Measurements from ENCODE around the gene HTRA3. TPM values are rescaled to one million over a fixed set of nuclear protein-coding genes. Genes with fewer than 3 reads are reported as not detected.

The HTRA3 gene
- total RNA-seq, 1 experiment from 2014 or later, result 2.3 TPM

- H3K4me1 Mint-ChIP-seq, result no peaks in the 10 kb centered on the region
- ChIA-PET POLR2A (no interaction called here), CTCF (interaction anchor here (0.7 to 2.1 kb wide), 4 partner anchors 9 to 82 kb away, joined by 3 to 5 read pairs (median 4); no protein-coding TSS in a partner anchor)
- 0 out of 2 replicates have a peak, but pooled peaks cover under 1% of the 10 kb centered on the region for H3K36me3 Mint-ChIP-seq
- TF ChIP-seq NR3C1 (CRISPR knock-in tag; conservative IDR thresholded peaks at IDR 0.05; ENCODE audit: low read depth), result no peak
- no peaks in the 10 kb centered on the region for H3K27me3 Mint-ChIP-seq (ENCODE audit: low read depth)
- H3K9me3 Mint-ChIP-seq, result peaks cover 12% of the 10 kb centered on the region
- H3K4me3 Mint-ChIP-seq, result no peak overlapping the region
- ATAC-seq (no peak), DNase-seq (ENCODE audit: low spot score) (no peak)
- H3K27ac Mint-ChIP-seq, result no peak overlapping the region
Observed at GRCh38 chr4:8328866-8329559, 59.5 kb downstream of the HTRA3 start.

- Mint-ChIP-seq H3K9me3 (peaks cover 7% of the 10 kb centered on the region), H3K27ac (no peak overlapping the region), H3K4me3 (no peak overlapping the region), H3K27me3 (ENCODE audit: low read depth) (no peaks in the 10 kb centered on the region), H3K36me3 (no peaks in the 10 kb centered on the region), H3K4me1 (no peaks in the 10 kb centered on the region)
- ChIA-PET CTCF (interaction anchor here (0.7 to 2.1 kb wide), 4 partner anchors 9 to 81 kb away, joined by 3 to 5 read pairs (median 4); no protein-coding TSS in a partner anchor), POLR2A (no interaction called here)
- DNase-seq (ENCODE audit: low spot score), result no peak
- no peak for ATAC-seq
- TF ChIP-seq FOXK1 (CRISPR knock-in tag; IDR thresholded peaks at IDR 0.05), result no peak
- no peak for TF ChIP-seq OVOL2 (CRISPR knock-in tag; IDR thresholded peaks at IDR 0.05; ENCODE audit: borderline replicate concordance)
- no peak for TF ChIP-seq RORB (CRISPR knock-in tag; IDR thresholded peaks at IDR 0.05)
- TF ChIP-seq ZNF219 (CRISPR knock-in tag; IDR thresholded peaks at IDR 0.05; ENCODE audit: borderline replicate concordance), result no peak
- TF ChIP-seq NFYB (CRISPR knock-in tag; conservative IDR thresholded peaks at IDR 0.05; ENCODE audit: low read depth), result no peak
- no peak for TF ChIP-seq AR (CRISPR knock-in tag; IDR thresholded peaks at IDR 0.05)
- TF ChIP-seq ZNF121 (CRISPR knock-in tag; IDR thresholded peaks at IDR 0.05), result no peak
- no peak for TF ChIP-seq ZBTB43 (CRISPR knock-in tag; IDR thresholded peaks at IDR 0.05)
- TF ChIP-seq E2F1 (CRISPR knock-in tag; IDR thresholded peaks at IDR 0.05), result no peak
- TF ChIP-seq EMX1 (CRISPR knock-in tag; IDR thresholded peaks at IDR 0.05), result no peak
- no peak for TF ChIP-seq FOXP4 (CRISPR knock-in tag; IDR thresholded peaks at IDR 0.05)
Observed at GRCh38 chr4:8329560-8329858, 60.0 kb downstream of the HTRA3 start.

GRCh38 chr4:8329859-8330761 lies 60.6 kb downstream of the HTRA3 start:
- TF ChIP-seq PREB (CRISPR knock-in tag; IDR thresholded peaks at IDR 0.05; ENCODE audit: borderline replicate concordance) (no peak), USF2 (CRISPR knock-in tag; IDR thresholded peaks at IDR 0.05) (no peak)
- ChIA-PET CTCF (interaction anchor here (0.9 to 2.8 kb wide), 3 partner anchors 10 to 88 kb away, joined by 3 to 10 read pairs (median 4); no protein-coding TSS in a partner anchor), POLR2A (no interaction called here)
- no peak for DNase-seq (ENCODE audit: low spot score)
- Mint-ChIP-seq H3K9me3 (peaks cover 8% of the 10 kb centered on the region), H3K36me3 (no peaks in the 10 kb centered on the region), H3K4me3 (no peak overlapping the region), H3K27ac (no peak overlapping the region), H3K4me1 (no peaks in the 10 kb centered on the region), H3K27me3 (ENCODE audit: low read depth) (no peaks in the 10 kb centered on the region)
- no peak for ATAC-seq
